Small intestine (tissue), 7 donors: Measurements from ENCODE around the gene DOCK1. TPM values are rescaled to one million over a fixed set of nuclear protein-coding genes. Genes with fewer than 3 reads are reported as not detected.

Source experiments
- DNase-seq, 2 donors: peaks; one replicate each; pipeline versions ENCODE4 v3.0.0 to v3.0.0-alpha.2; 2013
- FAIRE-seq: peaks from 2 replicates; lab custom pipeline; 2012; peaks lifted over from hg19 to GRCh38; lab: Jason Lieb, UNC
- H3K27ac ChIP-seq, 3 donors: one replicate each; pipeline ENCODE4 v1.5.1; 2013; ENCODE audit warnings: low read length in 2 of 3, mild to moderate bottlenecking in 2 of 3, control low read depth in 1 of 3, inconsistent platforms in 1 of 3, low read depth in 1 of 3, moderate library complexity in 1 of 3
- H3K27me3 ChIP-seq, 3 donors: one replicate each; pipeline ENCODE4 v1.6.1; 2013; ENCODE audit warnings: low read length in 3 of 3, inconsistent platforms in 1 of 3; ENCODE audit not compliant: control insufficient read depth in 3 of 3, insufficient read depth in 3 of 3
- H3K36me3 ChIP-seq, 3 donors: one replicate each; pipeline ENCODE4 v1.6.1; 2013; ENCODE audit warnings: low read length in 3 of 3, inconsistent platforms in 1 of 3, low read depth in 1 of 3, mild to moderate bottlenecking in 1 of 3, moderate library complexity in 1 of 3; ENCODE audit not compliant: control insufficient read depth in 3 of 3, insufficient read depth in 2 of 3
- H3K4me1 ChIP-seq, 3 donors: one replicate each; pipeline ENCODE4 v1.6.1; 2013; ENCODE audit warnings: low read length in 2 of 3, inconsistent platforms in 1 of 3, low read depth in 1 of 3, mild to moderate bottlenecking in 1 of 3, moderate library complexity in 1 of 3; ENCODE audit not compliant: control insufficient read depth in 3 of 3, insufficient read depth in 2 of 3
- H3K4me3 ChIP-seq, 3 donors: one replicate each; pipeline ENCODE4 v1.5.1; 2013; ENCODE audit warnings: low read length in 3 of 3, control low read depth in 1 of 3, inconsistent platforms in 1 of 3, low read depth in 1 of 3, mild to moderate bottlenecking in 1 of 3, moderate library complexity in 1 of 3
- H3K9me3 ChIP-seq, 2 donors: one replicate each; pipeline ENCODE4 v1.6.1; 2013; ENCODE audit warnings: low read depth in 1 of 2, low read length in 1 of 2; ENCODE audit not compliant: control insufficient read depth in 2 of 2, insufficient read depth in 1 of 2
- whole genome bisulfite sequencing, 3 donors: extraction: QIAGEN DNeasy Blood & Tissue Kit; methylation state at CpG; one replicate each; pipeline ENCODE4 v1.1.7; 2013; 5-methylcytosine and 5-hydroxymethylcytosine counted together
- polyA plus RNA-seq, 4 donors: library from polyadenylated mRNA; stranded (reverse) in 3 of 4; unstranded in 1 of 4; fragments of 200-250 nt in 3 of 4; fragments of 120-200 nt in 1 of 4; gene quantifications; one replicate each; pipeline versions ENCODE4 v1.2.1 to v1.2.3, GENCODE V29; 2013
- donor health status: healthy with polysubstance abuse.
- donor health status: control.
- donor health status: control.
- donor health status: Bipolar disorder and iron deficiency.
- donor health status: healthy.

Gene DOCK1
- polyA plus RNA-seq, 4 donors, result 16.8 to 27.0 (median 22.1) TPM

- FAIRE-seq (no peak), DNase-seq (no peak)
- no peak overlapping the region for H3K27ac ChIP-seq
- no peaks in the 10 kb centered on the region for H3K27me3 ChIP-seq
- peaks cover 1 to 28% (median 2%) of the 10 kb centered on the region in 3 donors for H3K36me3 ChIP-seq
- no peaks in the 10 kb centered on the region for H3K4me1 ChIP-seq
- no peak overlapping the region for H3K4me3 ChIP-seq
- 83 to 86% (median 85%) methylated on average over 4 of the region's 4 CpGs for WGBS, 3 donors
- H3K9me3 ChIP-seq, result no peaks in the 10 kb centered on the region
Measured at GRCh38 chr10:127405221-127405620, 500.0 kb downstream of the DOCK1 start.

GRCh38 chr10:127406018-127406550 is 500.9 kb downstream of the DOCK1 start:
- FAIRE-seq (no peak), DNase-seq (no peak)
- H3K27me3 ChIP-seq, result no peaks in the 10 kb centered on the region
- 93 to 94% (median 93%) methylated on average over 12 of the region's 12 CpGs for WGBS, 3 donors
- H3K27ac ChIP-seq, result no peak overlapping the region
- H3K36me3 ChIP-seq, result peaks cover 2 to 31% (median 2%) of the 10 kb centered on the region in 3 donors
- H3K9me3 ChIP-seq, result no peaks in the 10 kb centered on the region
- H3K4me3 ChIP-seq, result no peak overlapping the region
- H3K4me1 ChIP-seq, result no peaks in the 10 kb centered on the region

GRCh38 chr10:127407551-127407950 is 502.3 kb downstream of the DOCK1 start:
- 50 to 68% (median 63%) methylated on average over 6 of the region's 6 CpGs for WGBS, 3 donors
- FAIRE-seq (no peak), DNase-seq (no peak)
- Histone ChIP-seq H3K9me3 (no peaks in the 10 kb centered on the region), H3K27me3 (no peaks in the 10 kb centered on the region), H3K36me3 (peaks cover 2 to 33% (median 2%) of the 10 kb centered on the region in 3 donors), H3K4me3 (no peak overlapping the region), H3K4me1 (no peaks in the 10 kb centered on the region), H3K27ac (no peak overlapping the region)

- Histone ChIP-seq H3K36me3 (peaks cover 0 to 39% (median 2%) of the 10 kb centered on the region in 3 donors), H3K27me3 (no peaks in the 10 kb centered on the region)
- FAIRE-seq, result no peak
Measured at GRCh38 chr10:127408112-127408710, 503.0 kb downstream of the DOCK1 start.

GRCh38 chr10:127408733-127409132 is 503.5 kb downstream of the DOCK1 start:
- FAIRE-seq, result no peak
- 88 to 97% (median 95%) methylated on average over 9 of the region's 9 CpGs for WGBS, 3 donors
- no peak overlapping the region for H3K4me3 ChIP-seq
- no peaks in the 10 kb centered on the region for H3K27me3 ChIP-seq
- H3K4me1 ChIP-seq, result no peaks in the 10 kb centered on the region
- DNase-seq, result no peak
- peaks cover 0 to 43% (median 2%) of the 10 kb centered on the region in 3 donors for H3K36me3 ChIP-seq
- H3K27ac ChIP-seq, result no peak overlapping the region
- no peaks in the 10 kb centered on the region for H3K9me3 ChIP-seq

More at GRCh38 chr10:127408112-127408710, 503.0 kb downstream of the DOCK1 start:
- Histone ChIP-seq H3K9me3 (no peaks in the 10 kb centered on the region), H3K4me3 (no peak overlapping the region), H3K27ac (no peak overlapping the region), H3K4me1 (no peaks in the 10 kb centered on the region)
- DNase-seq, result no peak
- 90 to 92% (median 91%) methylated on average over 15 of the region's 15 CpGs for WGBS, 3 donors

- peaks cover 0 to 41% (median 2%) of the 10 kb centered on the region in 3 donors for H3K36me3 ChIP-seq
- 89 to 90% (median 89%) methylated on average over 9 of the region's 9 CpGs for WGBS, 3 donors
Measured at GRCh38 chr10:127410030-127410429, 504.8 kb downstream of the DOCK1 start.

GRCh38 chr10:127411062-127411461 is 505.8 kb downstream of the DOCK1 start:
- peaks cover 0 to 42% (median 2%) of the 10 kb centered on the region in 3 donors for H3K36me3 ChIP-seq
- no peak for DNase-seq
- no peaks in the 10 kb centered on the region for H3K4me1 ChIP-seq
- H3K27ac ChIP-seq, result no peak overlapping the region
- no peaks in the 10 kb centered on the region for H3K27me3 ChIP-seq
- FAIRE-seq, result no peak
- H3K4me3 ChIP-seq, result no peak overlapping the region
- WGBS, 3 donors, result 93 to 97% (median 95%) methylated on average over 10 of the region's 10 CpGs
- no peaks in the 10 kb centered on the region for H3K9me3 ChIP-seq

More at GRCh38 chr10:127410030-127410429, 504.8 kb downstream of the DOCK1 start:
- no peak for DNase-seq
- Histone ChIP-seq H3K9me3 (no peaks in the 10 kb centered on the region), H3K27me3 (no peaks in the 10 kb centered on the region), H3K4me1 (no peaks in the 10 kb centered on the region), H3K27ac (no peak overlapping the region), H3K4me3 (no peak overlapping the region)
- FAIRE-seq, result no peak

- DNase-seq (no peak), FAIRE-seq (no peak)
- Histone ChIP-seq H3K4me1 (no peaks in the 10 kb centered on the region), H3K36me3 (peaks cover 0 to 47% (median 2%) of the 10 kb centered on the region in 3 donors), H3K9me3 (no peaks in the 10 kb centered on the region), H3K4me3 (no peak overlapping the region), H3K27me3 (no peaks in the 10 kb centered on the region), H3K27ac (no peak overlapping the region)
- 88 to 93% (median 92%) methylated on average over 11 of the region's 11 CpGs for WGBS, 3 donors
Measured at GRCh38 chr10:127413326-127413725, 508.1 kb downstream of the DOCK1 start.
